HEK293T (cell line): Measurements from ENCODE around the gene HSD11B1L.

Experiments
- BHLHE40 ChIP-seq: fragments of 450-650 bp; IDR thresholded peaks from 2 replicates; pipeline ENCODE4 v1.6.1; 2016; ENCODE audit warnings: mild to moderate bottlenecking, moderate library complexity, borderline replicate concordance
- CTBP1 ChIP-seq: fragments of 450-650 bp; IDR thresholded peaks from 2 replicates; pipeline ENCODE4 v1.6.1; 2016; ENCODE audit warnings: borderline replicate concordance
- FOXK2 ChIP-seq: fragments of 450-650 bp; IDR thresholded peaks from 2 replicates; pipeline ENCODE4 v1.6.1; 2016; ENCODE audit warnings: mild to moderate bottlenecking

DNA sequence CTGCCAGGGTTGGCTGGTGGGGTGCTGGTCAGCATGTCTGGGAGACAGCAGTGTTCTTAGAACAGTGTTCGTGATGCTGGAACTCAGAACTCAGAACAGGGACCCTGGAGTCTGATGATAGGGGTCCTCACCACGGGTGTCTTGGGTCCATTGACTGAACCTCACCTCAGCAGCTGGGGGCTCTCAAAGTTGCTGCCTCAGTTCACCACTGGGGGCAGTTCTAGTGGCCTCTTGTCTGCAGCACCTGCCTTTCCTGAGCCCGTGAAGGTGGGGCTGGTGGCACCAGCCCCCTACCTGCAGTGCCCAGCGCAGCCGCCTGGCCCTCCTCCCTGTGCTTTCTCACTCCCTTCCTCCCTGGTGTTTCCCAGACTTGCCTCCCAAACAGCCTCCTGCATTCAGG is 29.5 kb upstream of the HSD11B1L start:
- TF ChIP-seq CTBP1 (no peak), FOXK2 (no peak), BHLHE40 (no peak)
